Epithelial cell of esophagus (primary cell): Measurements from ENCODE around the gene CFAP210.

Experiments used
- DNase-seq: peaks from one replicate; pipeline ENCODE4 v3.0.0; 2010; ENCODE audit warnings: low read depth
- H3K4me3 ChIP-seq: 2 replicates; pipeline ENCODE4 v1.5.1; 2011; ENCODE audit warnings: mild to moderate bottlenecking, low read length, control low read depth
- CTCF ChIP-seq: IDR thresholded peaks from 2 replicates; pipeline ENCODE4 v1.5.1; 2011; ENCODE audit warnings: low read depth, mild to moderate bottlenecking, low read length, control low read depth, inconsistent platforms; ENCODE audit not compliant: insufficient read depth; ENCODE audit errors: missing control alignments

The CFAP210 gene

GRCh38 chr2:169717691-169718063, 23.5 kb upstream of the CFAP210 start:
- H3K4me3 ChIP-seq: no peak overlapping the region
- DNase-seq: no peak
- no peak for TF ChIP-seq CTCF

- TF ChIP-seq CTCF: no peak
- DNase-seq: peak; percentile 27
- no peak overlapping the region for H3K4me3 ChIP-seq
These were observed 22.9 kb upstream of the CFAP210 start for GRCh38 chr2:169716938-169717690.

GRCh38 chr2:169716238-169716886, 22.2 kb upstream of the CFAP210 start:
- no peak overlapping the region for H3K4me3 ChIP-seq
- no peak for TF ChIP-seq CTCF
- no peak for DNase-seq

- no peak for DNase-seq
- no peak for TF ChIP-seq CTCF
- H3K4me3 ChIP-seq: peak overlapping the region; percentile 38
These were observed 21.4 kb upstream of the CFAP210 start for GRCh38 chr2:169715379-169716237.

GRCh38 chr2:169714699-169715098, 20.5 kb upstream of the CFAP210 start:
- DNase-seq: no peak
- H3K4me3 ChIP-seq: no peak overlapping the region
- TF ChIP-seq CTCF: no peak

- H3K4me3 ChIP-seq: no peak overlapping the region
- TF ChIP-seq CTCF: no peak
- no peak for DNase-seq
These were observed 19.1 kb upstream of the CFAP210 start for GRCh38 chr2:169713331-169713730.
